SHP77 treated with DMSO at 0.1 percent for 48 hours (cell line): Measurements from ENCODE around the gene VSX1.
A peak's percentile ranks its signal among the peaks of the same experiment; 100 is the strongest.

Experiments
- DNase-seq: peaks from one replicate; lab custom pipeline; 2025; lab: John Stamatoyannopoulos, UW

VSX1 gene

DNA sequence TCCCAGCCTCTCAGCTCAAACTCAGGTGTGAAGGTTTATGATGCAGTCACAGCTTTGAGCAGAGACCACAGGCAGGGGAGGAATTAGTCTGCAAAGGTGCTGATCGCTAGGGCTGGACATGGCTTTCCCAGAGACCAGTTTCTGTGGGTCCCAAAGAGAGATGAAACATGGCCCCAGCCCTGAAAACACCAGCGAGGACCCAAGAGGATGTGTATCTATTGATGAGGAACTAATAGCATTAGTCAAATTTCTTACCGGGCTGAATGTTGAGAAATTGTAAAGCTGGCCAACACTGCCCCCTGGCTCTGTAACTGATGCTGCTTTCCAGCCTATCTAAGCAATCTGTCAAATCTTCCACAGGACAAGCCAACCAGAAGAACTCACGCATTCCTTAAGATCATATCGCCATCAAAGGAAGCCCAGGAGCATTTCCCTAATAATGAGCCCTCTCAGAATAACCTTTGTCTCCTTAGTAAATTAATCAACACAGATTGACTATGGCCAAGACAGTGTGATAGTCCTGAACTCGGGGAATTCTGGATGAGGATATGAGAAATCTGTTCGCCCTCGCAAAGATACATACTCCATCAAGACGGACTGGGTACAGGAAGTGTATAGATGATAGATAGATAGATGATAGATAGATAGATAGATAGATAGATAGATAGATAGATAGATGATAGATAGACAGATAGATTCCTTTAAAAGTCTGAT, 16.2 kb downstream of the VSX1 start:
- no peak for DNase-seq

DNA sequence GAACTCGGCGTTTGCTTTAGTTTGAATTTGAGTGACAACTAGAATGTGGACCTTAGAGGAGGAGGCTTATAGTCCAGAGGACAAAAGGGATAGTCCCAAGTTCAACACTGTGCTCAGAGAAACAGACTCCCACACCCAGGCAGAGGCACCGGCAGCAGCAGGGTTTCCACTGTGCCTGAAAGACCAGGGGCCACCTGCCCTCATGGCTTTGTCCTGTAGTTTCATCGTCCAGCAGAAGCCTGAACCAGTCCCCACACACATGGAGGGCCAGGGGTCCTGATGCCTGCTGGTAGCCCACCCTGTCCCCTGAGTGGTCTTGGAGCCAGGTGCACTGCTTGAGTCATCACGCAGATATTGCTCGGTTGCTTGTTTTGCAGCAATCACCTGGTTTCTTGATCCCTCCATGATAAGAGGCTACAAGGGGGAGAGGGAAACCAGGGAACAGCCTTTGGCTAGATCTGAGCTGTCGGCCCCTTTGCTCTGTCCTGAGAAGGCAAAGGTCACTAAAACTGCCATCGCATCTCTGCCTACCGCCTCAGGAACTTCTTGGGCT, 16.8 kb downstream of the VSX1 start:
- no peak for DNase-seq

DNA sequence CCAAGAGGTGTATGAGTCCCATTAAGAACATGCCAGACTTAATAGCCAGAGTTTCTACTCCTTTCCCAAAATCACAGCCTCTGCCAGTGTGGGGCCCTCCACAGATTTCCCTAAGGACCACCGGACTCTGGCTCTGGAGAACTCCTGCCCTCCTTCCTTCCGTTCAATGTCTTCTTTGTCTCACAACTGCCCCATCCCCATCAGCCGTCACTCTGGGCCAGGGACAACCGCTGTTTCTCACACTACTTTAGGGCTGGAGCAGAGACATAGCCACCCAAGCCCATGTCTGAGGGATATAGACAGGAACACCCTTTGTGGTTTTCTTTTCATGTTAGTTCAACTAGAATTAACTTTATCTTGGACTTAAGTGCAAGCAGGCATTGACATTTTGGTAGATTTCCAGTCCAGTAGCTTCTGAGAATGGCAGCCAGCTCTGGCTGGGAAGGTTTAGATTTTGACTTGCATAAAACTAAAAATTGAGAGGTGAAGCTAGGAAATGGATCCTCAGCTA, 17.3 kb downstream of the VSX1 start:
- DNase-seq: no peak

DNA sequence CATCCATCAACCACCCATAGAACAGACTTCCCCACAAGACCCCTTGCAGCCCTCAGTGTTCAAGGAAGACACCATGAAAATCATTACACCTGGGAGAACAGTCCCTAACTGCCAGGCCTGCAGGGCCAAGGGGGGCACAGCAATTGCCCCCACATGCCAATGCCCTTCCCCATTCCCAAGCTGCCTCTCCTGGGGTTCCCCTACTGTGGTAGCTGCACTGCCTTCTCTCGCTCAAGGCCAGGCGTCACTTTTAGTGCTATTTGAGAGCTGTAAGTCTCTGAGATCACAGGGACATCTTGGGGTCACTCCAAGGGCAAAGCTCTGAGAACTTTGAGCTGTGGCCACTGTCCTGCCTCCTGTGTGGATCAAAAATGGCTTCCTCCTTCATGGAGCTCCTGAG, 18.0 kb downstream of the VSX1 start:
- no peak for DNase-seq

DNA sequence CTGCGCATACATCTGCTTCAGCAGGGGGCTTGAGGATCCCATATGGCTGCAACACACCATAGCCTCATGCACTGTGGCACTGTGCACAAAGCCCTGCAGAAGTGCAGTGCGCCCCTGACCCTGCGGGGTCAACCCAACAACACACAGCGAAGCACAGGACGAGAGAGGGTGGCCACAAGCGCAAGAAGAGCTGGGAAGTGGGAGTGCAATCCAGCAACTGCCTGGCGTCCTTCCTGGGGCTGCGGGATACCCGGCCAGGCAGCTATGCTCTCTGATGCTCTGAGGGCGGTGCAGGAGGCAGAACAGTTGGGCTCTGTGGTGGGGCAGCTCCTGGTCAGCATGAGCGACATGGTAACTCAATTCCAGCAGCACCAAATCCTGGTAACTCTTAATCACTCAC, 18.4 kb downstream of the VSX1 start:
- no peak for DNase-seq

DNA sequence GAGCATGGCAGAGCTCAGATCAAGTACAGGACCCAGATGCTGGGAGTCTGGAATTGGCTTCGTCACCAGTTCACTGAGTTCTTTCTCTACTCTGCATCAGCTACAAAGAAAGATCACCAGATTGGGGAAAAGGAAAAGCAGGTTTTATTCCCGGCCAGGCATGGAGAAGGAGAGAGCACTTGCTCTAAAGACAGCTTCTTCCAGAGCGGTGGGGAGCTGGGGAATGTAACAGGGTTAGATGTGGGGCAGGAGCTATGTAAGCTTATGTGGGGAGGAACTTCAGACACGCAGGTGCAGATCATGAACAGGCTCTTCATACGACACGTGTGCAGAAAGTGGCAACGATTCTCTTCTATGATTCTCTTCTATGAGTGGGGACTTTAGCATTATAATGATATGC, 19.1 kb downstream of the VSX1 start:
- DNase-seq: no peak

DNA sequence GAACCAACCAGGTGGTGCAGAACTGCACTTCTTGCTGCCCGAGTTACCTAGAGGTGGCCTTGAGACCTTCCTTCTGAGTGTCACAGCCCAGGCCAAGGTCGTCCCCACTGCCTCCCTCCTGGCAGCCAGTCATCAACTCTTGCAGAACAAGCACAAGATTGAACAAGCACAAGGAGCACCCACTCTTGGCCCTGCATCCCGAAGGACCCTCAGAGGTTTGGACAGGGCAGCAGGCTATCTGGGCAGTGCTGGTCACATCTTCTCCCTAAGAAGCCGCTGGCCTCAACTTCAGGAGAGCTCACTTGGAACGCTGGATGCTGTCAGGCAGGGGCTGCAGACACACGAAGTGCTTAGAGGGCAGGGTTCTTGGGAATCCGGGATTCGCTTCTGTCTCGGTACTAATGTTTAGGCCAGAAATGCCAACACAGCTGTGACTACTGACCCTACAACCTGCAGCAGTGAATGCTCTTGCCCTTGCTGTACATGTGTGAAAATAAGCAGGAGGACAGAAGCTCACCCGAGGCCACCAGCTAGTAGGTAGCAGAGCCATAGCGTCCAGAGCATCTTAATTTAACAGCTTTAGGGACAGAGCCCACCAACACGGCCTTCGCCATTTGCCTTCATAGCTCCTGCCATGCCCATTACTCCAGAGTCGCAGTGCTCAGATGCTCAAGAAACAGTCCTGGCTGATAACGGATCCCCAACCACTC, 20.0 kb downstream of the VSX1 start:
- no peak for DNase-seq

DNA sequence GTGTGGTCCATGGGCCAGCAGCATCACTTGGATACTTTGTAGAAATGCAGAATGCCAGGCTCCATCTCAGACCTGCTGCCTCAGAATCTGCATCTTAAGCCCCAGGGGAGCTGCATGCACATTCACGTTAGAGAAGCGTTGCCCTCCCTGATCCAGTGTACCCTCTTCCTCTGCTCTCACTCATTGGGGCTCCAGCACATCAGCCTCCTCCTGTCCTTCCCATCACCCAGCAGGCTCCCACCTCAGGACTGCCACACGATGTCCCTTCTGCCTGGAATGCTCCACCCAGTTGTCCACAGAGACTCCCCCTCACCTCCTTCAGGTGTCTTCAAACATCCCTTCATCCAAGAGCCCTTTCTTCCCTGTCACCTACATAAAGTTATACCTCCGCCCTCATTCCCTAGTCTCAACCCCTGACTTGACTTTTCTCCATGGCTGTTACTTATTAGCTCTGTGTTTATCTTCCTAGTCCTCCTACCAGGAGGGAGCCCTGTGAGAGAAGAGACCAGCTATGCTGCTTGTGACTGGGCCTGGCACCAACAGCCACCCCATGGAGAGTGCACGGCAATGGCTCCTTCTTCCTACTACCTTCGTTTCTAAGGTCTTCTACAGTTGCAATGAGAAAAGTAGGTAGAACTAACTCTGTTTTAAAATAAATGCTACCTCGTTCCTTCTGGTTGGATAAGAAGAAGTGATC, 20.7 kb downstream of the VSX1 start:
- no peak for DNase-seq

DNA sequence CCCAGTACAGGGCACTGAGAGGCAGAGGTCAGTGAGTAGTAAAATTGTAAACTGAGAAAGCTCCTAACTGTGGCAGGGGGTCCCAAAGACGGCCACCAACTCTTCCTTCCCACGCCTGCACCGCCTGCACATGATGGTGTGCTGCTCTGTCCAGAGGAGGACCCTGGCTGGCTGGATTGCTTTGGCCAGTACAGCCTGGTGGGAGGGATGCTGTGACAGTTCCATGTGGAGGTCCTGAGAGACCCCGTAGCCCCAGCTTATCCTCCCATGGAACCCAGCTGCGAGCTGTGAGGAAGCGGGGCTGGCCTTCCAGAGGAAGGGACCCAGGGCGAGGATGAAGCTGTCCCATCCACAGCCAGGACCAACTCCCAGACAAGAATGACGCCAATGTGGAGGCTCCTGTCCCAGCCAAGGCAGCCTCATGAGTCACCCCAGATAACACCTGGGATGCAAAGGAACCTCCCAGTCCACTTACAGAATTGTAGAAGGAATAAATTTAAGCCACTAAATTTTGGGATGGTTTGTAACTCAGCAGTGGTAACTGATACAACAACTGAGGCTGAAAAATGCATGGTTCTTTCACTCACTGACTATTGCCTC, 22.0 kb downstream of the VSX1 start:
- DNase-seq: no peak

DNA sequence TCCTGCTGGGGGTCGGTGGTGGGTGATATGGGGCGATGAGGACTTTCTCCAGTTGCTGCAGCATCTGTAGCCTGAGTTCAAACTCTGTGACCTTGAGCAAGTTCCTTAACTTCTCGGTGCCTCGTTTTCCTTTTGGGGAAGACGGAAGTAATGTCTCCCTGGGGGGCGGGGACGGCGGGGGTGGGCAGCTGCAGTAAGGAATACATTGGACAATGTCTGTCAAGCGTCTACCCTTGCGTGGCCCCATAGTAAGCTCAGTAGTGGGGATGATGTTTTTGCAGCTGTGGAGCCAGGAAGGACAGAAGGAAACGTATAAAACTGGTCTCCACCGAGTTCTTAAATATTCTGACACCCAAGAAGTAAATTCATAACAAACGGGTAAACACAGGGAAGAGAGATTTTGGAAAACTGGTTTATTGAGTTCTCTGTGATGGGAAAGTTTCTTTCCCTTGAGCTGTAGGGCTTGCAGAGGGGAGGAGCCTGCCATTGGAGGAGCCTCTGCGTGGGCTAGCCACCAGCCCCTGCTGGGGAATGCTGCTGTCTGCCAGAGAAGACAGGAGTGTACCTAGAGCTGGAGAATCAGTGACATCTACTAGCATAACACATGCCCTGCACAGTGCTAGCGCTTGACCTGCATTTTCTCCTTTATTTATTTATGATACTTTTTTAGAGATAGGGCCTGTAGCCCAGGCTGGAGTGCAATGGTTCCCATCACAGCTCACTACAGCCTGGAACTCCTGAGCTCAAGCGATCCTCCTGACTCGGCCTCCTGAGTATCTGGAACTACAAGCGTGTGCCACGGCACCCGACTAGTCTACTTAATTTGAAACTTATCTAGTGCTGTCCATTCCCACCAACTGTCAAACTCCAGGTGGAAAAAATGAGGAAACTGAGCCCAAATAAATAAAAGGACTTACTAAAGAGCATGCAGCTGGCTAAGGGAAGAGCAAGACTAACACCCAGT, 22.8 kb downstream of the VSX1 start:
- peak; percentile 19 for DNase-seq

DNA sequence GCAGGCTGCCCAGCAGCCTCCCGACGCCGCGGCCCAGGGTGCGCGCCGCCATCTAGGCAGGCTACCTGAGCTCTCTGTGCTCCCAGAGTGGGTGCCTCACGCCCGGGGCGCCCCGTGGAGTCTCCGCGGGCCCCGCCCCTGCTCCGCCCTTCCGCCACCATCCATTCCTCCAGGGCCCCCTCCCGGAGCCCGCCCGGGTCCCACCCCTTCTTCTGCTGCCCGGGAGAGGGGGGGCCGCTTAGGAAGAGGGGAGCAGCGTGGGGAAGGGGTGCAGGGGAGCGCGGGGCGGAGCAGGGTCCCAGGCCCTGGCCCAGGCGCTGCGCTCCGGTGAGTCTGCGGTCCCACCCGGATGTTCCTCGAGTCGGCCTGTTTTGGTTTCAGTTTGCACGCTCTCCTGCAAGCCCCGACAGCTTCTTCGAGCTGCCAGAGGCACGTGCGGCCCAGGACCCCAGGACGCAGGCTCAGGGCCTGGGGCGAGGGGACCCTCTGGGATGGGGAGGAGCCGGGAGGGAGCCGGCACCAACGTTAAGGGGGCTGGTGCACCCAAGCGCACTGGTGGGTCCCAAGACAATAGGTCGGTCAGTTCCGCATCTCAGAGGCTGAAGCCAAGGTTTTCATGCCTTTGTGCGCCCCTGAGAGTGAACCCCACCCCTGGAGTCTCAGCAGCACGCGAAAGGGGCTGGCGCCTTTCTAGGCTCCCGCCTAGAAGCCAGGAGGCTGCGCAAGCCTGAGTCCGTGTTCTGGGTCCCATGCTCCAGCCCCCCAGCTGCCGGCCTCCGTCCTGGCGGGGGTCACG, 23.7 kb downstream of the VSX1 start, which contains the start of gene ACSS1:
ACSS1 (minus strand) TSS at position 89 of the 796 bp plus-strand sequence; CDS start at position 52, 37 bp downstream.
- DNase-seq: no peak

DNA sequence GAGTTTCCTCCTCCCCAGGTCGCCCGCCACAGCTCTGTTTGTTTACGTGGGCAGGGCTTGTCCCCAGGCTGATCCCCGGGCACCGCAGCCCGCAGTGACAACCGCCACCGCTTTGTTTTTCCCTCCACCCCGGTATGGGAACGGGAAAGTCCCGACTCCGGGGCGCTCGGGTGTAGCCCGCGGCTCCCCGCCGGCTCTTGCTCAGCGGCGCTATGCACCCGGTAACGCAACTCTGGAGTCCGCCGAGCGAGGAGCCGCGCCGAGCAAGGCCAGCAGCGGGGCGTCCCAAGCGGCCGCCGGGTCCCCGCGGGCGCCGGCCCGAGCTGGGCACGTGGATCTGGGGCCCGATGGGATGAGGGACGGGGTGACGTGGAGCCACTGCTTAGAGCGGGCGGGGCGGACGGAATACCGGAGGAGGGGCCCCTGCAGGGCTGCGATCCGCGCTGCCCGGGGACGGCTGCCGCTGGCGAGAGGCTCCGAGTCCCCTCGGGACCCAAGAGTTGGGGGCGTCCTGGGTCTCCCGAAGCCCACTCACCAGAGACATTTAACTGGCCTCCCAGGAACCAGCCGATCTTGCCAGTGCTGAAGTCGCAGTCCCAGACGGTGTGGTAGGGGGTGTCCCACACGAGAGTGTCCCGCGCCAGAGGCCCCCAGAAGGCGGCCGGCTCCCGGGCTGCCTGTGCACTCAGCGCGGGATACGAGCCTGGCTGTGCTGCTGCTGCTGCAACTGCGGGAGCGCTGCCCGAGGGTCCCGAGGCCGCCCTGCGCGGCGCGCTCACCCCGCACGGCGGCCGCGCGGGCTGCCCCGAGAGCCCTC, 24.5 kb downstream of the VSX1 start:
- DNase-seq: peak; percentile 9

DNA sequence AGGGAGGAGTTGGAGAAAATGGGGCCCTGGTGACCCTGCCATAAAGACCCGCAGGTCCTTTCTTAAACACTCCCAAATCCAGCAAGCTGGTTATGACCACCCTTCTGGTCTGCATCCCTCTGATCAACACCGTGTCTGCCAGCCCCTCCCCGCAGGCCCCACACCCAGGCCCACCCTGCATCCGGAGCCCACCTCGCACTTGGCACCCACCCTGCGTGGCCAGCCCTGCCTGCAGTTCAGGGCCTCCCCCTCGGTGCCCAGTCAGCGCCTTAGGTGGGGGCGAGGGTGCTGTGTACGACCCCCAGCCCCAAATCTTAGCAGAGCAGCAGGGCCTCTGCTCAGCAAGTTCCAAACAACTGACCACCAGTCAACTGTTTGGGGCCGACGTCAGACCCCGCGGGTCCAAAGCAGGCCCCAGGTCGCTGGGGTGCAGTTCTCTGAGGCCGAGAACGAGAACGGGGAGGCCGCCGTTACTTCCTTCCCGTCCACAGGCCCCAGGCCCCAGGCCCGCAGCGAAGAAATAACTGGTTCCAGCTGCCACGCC, 25.2 kb downstream of the VSX1 start:
- DNase-seq: no peak

DNA sequence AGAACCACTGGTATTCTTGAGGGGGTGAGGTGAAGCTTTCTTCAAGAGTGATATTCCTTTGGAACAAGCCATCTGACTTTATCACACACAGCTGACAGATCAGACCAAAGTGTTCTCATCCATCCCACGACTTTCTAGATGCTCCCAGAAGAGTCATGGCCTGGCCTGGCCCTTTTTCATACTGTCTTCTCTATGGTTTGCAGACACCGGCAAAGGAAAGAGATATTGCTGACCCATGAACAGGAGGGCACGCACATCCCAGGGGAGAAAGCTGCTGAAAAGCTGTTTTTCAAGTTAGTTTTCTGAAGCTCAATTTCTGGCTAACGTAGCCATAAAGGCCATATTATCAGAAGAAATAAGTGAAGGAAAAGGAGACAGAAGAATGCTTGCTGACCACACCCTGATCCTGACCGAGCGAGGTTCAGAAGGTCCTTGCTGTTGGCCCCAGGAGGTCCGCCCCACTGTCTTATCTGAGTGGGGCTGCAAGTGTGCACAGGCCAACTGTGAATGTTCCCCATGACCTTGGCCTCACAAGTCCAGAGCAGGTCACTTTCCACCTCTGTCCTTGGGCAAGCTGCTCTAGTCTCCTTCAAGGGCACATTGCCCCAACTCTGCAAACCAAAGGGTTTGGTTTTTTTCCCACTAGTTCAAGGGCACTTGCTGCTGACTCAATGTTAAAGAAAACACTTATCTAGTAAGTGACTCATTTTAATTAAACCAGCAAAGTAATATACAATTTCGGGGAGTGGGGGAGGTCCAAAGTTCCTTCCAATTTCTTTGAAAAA, 26.0 kb downstream of the VSX1 start:
- no peak for DNase-seq

DNA sequence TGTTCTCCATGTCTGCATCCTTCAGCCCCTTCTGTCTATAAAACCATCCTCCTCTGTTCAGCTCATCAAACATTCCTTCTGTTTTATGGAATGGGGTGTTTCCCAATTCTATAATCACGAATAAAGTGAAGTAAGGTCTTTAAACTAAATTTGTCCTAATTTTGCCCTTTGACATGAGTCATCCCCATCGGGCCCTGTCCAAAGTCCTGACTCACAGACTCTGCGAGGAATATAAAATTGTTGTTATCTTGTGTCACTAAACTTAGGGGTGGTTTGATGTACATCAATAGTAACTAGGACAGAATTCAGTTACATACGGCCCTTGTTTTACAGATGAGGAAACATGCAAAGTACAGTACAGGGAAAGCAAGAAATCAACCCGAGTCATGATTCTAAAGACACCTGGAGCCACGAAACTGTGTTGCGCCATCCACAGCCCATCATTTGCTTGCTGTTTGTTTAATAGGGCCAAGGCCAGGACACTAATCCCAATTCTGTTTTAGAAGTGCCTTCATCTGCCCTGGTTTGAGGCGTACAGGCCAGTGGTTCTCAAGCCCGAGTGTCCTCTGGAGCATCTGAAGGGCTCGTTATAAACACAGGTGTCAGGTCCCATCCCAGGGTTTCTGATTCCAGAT, 26.8 kb downstream of the VSX1 start:
- no peak for DNase-seq

DNA sequence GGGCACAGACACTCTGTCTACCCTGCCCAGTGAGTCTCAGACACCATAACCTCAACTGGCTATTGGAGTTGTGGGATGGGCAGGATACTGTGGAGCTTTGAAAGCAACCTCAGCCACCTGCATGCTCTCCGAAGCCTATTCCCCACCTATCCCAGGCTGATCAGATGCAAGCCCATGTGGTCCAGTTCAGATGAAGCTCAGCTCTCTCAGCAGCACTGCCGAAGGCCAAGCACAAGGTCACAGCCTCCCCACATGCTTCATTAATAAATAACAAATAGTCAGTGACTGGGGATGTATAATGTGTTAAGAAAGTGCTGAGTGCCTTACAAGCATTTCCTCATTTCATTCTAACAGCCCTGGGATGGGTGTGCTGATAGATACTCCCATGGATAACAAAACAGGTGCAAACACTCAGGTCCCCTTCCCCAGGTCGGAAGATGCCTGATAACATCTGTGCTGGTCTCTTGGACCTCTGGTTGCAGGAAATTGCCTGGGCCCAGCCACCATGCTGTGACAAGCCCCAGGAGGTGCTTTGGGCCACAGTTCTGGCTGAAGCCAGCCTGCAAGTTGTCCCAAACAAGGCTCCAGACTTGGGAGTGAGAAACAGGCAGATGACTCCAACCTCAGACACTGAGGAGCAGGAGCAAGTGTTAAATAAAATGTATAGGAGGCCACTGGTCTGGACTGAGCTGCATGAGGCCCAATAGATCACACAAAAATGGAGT, 27.7 kb downstream of the VSX1 start:
- DNase-seq: no peak
